ENCODE measurements around the gene KIF26B. TPM values are rescaled to one million over a fixed set of nuclear protein-coding genes. Genes with fewer than 3 reads are reported as not detected.

Gene KIF26B
- polyA plus RNA-seq, 1 donor from 2014 or later, result 6.3 TPM

DNA sequence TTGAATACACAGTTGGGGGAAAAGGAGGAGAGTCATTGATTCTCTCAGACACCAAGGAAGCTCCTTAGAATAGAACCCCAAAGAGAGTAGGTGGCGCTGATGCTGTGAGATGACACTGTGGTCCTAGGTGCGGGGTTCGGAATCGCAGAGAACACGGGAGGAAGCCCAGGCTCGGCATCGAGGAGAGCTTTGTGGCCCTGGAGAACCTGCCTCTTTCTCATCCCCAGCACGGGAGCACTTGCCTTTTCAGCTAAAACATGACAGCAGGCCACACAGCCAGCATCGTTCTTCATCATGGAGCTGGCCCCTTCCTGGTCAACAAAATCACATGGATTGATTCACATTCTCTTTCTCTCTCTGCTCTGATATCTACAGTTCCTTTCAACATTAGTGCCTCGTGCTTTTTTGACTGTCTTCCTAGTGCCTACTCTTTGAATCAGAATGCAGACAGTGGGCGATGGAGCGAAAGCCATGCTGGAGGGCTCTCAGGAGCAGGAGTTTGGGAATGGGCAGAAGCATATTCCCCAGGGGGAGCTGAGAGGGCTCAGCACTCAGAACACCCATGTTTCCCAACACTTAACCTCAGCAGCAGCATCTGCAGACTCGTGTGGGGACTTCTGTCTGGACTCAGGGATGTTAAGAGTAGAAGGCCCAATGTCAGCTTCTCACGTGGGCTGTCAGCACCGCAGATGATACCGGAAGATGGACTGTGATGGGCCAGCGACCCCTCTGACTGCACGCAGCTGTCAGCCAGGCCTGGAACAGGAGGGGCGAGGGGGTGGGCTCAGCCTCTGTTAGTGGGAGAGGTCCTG is 539.4 kb downstream of the KIF26B start:
- TF ChIP-seq SMC3 (conservative IDR thresholded peaks at IDR 0.05; ENCODE audit: poor library complexity) (no peak), POLR2AphosphoS5 (IDR thresholded peaks at IDR 0.05) (no peak), MXI1 (conservative IDR thresholded peaks at IDR 0.05; ENCODE audit: poor library complexity, severe bottlenecking) (no peak), EP300 (conservative IDR thresholded peaks at IDR 0.05; ENCODE audit: poor library complexity, severe bottlenecking) (no peak), TAF1 (IDR thresholded peaks at IDR 0.05; ENCODE audit: low read depth) (no peak), EZH2 (IDR thresholded peaks at IDR 0.05; ENCODE audit: borderline replicate concordance, insufficient read depth, low read length, poor library complexity, severe bottlenecking) (no peak), RAD21 (conservative IDR thresholded peaks at IDR 0.05) (no peak)
- TF ChIP-seq, protein P1, sequence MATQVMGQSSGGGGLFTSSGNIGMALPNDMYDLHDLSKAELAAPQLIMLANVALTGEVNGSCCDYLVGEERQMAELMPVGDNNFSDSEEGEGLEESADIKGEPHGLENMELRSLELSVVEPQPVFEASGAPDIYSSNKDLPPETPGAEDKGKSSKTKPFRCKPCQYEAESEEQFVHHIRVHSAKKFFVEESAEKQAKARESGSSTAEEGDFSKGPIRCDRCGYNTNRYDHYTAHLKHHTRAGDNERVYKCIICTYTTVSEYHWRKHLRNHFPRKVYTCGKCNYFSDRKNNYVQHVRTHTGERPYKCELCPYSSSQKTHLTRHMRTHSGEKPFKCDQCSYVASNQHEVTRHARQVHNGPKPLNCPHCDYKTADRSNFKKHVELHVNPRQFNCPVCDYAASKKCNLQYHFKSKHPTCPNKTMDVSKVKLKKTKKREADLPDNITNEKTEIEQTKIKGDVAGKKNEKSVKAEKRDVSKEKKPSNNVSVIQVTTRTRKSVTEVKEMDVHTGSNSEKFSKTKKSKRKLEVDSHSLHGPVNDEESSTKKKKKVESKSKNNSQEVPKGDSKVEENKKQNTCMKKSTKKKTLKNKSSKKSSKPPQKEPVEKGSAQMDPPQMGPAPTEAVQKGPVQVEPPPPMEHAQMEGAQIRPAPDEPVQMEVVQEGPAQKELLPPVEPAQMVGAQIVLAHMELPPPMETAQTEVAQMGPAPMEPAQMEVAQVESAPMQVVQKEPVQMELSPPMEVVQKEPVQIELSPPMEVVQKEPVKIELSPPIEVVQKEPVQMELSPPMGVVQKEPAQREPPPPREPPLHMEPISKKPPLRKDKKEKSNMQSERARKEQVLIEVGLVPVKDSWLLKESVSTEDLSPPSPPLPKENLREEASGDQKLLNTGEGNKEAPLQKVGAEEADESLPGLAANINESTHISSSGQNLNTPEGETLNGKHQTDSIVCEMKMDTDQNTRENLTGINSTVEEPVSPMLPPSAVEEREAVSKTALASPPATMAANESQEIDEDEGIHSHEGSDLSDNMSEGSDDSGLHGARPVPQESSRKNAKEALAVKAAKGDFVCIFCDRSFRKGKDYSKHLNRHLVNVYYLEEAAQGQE (IDR thresholded peaks at IDR 0.05; ENCODE audit: borderline replicate concordance), result no peak
- TF ChIP-seq, protein P2, sequence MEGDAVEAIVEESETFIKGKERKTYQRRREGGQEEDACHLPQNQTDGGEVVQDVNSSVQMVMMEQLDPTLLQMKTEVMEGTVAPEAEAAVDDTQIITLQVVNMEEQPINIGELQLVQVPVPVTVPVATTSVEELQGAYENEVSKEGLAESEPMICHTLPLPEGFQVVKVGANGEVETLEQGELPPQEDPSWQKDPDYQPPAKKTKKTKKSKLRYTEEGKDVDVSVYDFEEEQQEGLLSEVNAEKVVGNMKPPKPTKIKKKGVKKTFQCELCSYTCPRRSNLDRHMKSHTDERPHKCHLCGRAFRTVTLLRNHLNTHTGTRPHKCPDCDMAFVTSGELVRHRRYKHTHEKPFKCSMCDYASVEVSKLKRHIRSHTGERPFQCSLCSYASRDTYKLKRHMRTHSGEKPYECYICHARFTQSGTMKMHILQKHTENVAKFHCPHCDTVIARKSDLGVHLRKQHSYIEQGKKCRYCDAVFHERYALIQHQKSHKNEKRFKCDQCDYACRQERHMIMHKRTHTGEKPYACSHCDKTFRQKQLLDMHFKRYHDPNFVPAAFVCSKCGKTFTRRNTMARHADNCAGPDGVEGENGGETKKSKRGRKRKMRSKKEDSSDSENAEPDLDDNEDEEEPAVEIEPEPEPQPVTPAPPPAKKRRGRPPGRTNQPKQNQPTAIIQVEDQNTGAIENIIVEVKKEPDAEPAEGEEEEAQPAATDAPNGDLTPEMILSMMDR (IDR thresholded peaks at IDR 0.05; ENCODE audit: poor library complexity, severe bottlenecking), result no peak
- H3F3A ChIP-seq (ENCODE audit: insufficient read depth, low read length, poor library complexity, severe bottlenecking), result no peaks in the 10 kb centered on the region
- H3K4me2 ChIP-seq (ENCODE audit: low read length), result no peak overlapping the region
- no peak overlapping the region for H2AFZ ChIP-seq (ENCODE audit: low read depth, low read length)
- H3K9me2 ChIP-seq (ENCODE audit: insufficient read depth, low read length), result no peaks in the 10 kb centered on the region
- H3K4me3 ChIP-seq (ENCODE audit: low read length), result no peak overlapping the region
- H3K9ac ChIP-seq (ENCODE audit: low read length), result no peak overlapping the region
- no peaks in the 10 kb centered on the region for H4K20me1 ChIP-seq (ENCODE audit: insufficient read depth)
- no peaks in the 10 kb centered on the region for H3K27me3 ChIP-seq (ENCODE audit: insufficient read depth, low read depth, low read length)
- H3K27ac ChIP-seq (ENCODE audit: low read length), result no peak overlapping the region
- H3K9me3 ChIP-seq (ENCODE audit: low read length), result no peaks in the 10 kb centered on the region
- no peaks in the 10 kb centered on the region for H3K36me3 ChIP-seq (ENCODE audit: insufficient read depth, low read length)
- H3K79me2 ChIP-seq (replicated peaks; ENCODE audit: insufficient read depth, low read length), result no peaks in the 10 kb centered on the region

DNA sequence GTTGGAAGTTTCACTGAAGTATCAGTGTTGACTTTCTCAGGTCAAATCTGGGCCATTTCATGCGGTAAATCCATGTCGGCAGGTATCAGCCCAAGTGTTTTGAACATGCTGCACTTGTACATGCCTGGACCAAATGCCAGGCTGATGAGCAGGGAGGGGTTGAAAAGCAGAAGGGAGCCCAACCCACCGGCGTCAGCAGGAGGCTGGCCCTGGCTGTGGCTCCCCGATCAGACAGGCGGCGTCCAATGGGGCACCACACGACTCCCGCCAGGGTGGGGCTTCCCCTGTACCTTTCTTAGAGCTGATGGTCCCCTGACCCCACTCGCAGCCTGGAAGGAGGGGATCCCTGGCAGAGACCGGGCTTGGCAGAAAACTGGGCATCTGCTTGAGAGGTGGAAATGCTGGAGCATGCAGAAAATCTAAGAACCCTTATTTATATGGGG is 540.0 kb downstream of the KIF26B start:
- Histone ChIP-seq H3K4me3 (ENCODE audit: low read length) (no peak overlapping the region), H3K36me3 (ENCODE audit: insufficient read depth, low read length) (no peaks in the 10 kb centered on the region), H2AFZ (ENCODE audit: low read depth, low read length) (no peak overlapping the region), H3K9ac (ENCODE audit: low read length) (no peak overlapping the region), H3K9me3 (ENCODE audit: low read length) (no peaks in the 10 kb centered on the region), H3K79me2 (replicated peaks; ENCODE audit: insufficient read depth, low read length) (no peaks in the 10 kb centered on the region), H3K9me2 (ENCODE audit: insufficient read depth, low read length) (no peaks in the 10 kb centered on the region), H3K4me2 (ENCODE audit: low read length) (no peak overlapping the region), H4K20me1 (ENCODE audit: insufficient read depth) (no peaks in the 10 kb centered on the region), H3K27me3 (ENCODE audit: insufficient read depth, low read depth, low read length) (no peaks in the 10 kb centered on the region), H3F3A (ENCODE audit: insufficient read depth, low read length, poor library complexity, severe bottlenecking) (no peaks in the 10 kb centered on the region), H3K27ac (ENCODE audit: low read length) (no peak overlapping the region)
- TF ChIP-seq POLR2AphosphoS5 (IDR thresholded peaks at IDR 0.05), result no peak
- no peak for TF ChIP-seq EP300 (conservative IDR thresholded peaks at IDR 0.05; ENCODE audit: poor library complexity, severe bottlenecking)
- no peak for TF ChIP-seq SMC3 (conservative IDR thresholded peaks at IDR 0.05; ENCODE audit: poor library complexity)
- TF ChIP-seq EZH2 (IDR thresholded peaks at IDR 0.05; ENCODE audit: borderline replicate concordance, insufficient read depth, low read length, poor library complexity, severe bottlenecking), result no peak
- TF ChIP-seq, protein P1 (IDR thresholded peaks at IDR 0.05; ENCODE audit: borderline replicate concordance), result no peak
- TF ChIP-seq, protein P2 (IDR thresholded peaks at IDR 0.05; ENCODE audit: poor library complexity, severe bottlenecking), result no peak
- no peak for TF ChIP-seq TAF1 (IDR thresholded peaks at IDR 0.05; ENCODE audit: low read depth)
- TF ChIP-seq RAD21 (conservative IDR thresholded peaks at IDR 0.05), result no peak
- TF ChIP-seq MXI1 (conservative IDR thresholded peaks at IDR 0.05; ENCODE audit: poor library complexity, severe bottlenecking), result no peak

All from neural cell (in vitro differentiated cells).